Measurements from ENCODE around the gene ALB.

ALB gene

DNA sequence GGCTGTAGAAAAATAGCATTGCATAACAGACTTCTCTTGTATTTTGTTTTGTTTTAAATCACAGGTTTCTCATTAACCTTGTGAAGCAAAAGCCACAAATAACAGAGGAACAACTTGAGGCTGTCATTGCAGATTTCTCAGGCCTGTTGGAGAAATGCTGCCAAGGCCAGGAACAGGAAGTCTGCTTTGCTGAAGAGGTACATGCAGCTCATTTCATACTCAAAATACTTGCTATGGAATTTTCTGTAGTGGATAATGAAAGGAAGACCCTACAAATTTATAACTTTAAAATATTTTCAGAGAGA, 49.6 kb downstream of the ALB start:
- no peaks in the 10 kb centered on the region for H3K36me3 ChIP-seq
- H3K27me3 ChIP-seq: no peaks in the 10 kb centered on the region
- TF ChIP-seq, protein P1, sequence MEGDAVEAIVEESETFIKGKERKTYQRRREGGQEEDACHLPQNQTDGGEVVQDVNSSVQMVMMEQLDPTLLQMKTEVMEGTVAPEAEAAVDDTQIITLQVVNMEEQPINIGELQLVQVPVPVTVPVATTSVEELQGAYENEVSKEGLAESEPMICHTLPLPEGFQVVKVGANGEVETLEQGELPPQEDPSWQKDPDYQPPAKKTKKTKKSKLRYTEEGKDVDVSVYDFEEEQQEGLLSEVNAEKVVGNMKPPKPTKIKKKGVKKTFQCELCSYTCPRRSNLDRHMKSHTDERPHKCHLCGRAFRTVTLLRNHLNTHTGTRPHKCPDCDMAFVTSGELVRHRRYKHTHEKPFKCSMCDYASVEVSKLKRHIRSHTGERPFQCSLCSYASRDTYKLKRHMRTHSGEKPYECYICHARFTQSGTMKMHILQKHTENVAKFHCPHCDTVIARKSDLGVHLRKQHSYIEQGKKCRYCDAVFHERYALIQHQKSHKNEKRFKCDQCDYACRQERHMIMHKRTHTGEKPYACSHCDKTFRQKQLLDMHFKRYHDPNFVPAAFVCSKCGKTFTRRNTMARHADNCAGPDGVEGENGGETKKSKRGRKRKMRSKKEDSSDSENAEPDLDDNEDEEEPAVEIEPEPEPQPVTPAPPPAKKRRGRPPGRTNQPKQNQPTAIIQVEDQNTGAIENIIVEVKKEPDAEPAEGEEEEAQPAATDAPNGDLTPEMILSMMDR (IDR thresholded peaks at IDR 0.05; ENCODE audit: low read depth, low read length): no peak
- no peak overlapping the region for H3K4me3 ChIP-seq (ENCODE audit: low read depth, low read length)
- no peaks in the 10 kb centered on the region for H3K9me3 ChIP-seq
- H3K4me1 ChIP-seq: no peaks in the 10 kb centered on the region
- no peak for DNase-seq

DNA sequence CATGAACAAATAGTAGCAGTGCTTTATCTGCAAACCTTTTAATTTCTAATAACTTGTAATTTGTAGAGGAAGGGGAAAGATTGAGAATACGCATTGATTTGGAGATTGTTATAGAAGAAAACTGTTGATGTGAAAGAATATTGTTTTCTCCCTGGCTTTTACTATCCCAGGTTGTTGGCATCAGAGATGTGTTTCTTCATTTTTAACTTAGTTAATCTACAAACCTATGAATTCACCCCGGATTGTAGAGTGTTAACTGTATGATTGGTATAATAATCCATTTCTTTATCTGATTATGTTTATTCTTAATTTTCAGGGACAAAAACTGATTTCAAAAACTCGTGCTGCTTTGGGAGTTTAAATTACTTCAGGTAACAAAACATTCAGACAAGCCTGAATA, 50.8 kb downstream of the ALB start:
- Histone ChIP-seq H3K36me3 (no peaks in the 10 kb centered on the region), H3K4me1 (no peaks in the 10 kb centered on the region), H3K9me3 (no peaks in the 10 kb centered on the region), H3K4me3 (ENCODE audit: low read depth, low read length) (no peak overlapping the region), H3K27me3 (no peaks in the 10 kb centered on the region)
- DNase-seq: no peak
- TF ChIP-seq, protein P1 (IDR thresholded peaks at IDR 0.05; ENCODE audit: low read depth, low read length): no peak

DNA sequence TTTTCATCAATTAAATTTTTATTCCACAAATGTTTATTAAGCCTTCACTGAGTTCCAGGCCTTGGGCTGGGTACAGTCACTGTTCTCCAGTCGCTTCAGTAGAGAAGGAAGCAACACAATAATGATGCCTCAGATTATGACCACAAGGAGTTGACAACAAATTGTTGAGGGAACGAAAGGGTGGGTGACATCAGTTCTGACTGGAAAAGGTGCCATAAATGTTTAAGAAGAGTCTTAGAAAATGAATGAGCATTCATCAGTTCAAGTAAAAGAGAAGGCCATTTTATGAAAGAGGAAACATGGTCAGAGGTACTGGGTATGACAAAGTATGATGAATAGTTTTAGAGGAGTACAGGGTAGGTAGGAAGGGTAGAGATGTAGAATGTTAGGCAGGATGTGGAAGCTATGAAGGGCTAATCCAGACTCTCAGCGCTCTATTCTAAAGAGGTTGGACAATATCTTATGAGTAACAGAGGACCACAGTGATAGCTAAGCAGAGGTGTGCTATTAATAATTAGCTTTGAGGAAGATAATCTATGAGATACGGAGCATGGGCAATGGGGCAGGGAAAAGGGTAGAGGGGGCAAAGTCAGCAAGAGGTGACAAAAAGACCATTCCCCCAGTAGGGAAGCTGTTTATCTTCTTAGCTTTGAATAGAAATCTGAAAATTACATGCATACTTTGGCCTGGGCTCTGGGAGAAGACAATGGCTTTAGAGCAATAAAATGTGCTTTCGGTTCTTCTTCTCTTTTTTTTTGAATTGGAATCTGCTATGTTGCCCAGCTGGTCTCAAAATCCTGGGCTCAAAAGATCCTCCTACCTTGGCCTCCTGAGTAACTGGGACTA, 52.3 kb downstream of the ALB start:
- Histone ChIP-seq H3K9me3 (no peaks in the 10 kb centered on the region), H3K4me3 (ENCODE audit: low read depth, low read length) (no peak overlapping the region), H3K27me3 (no peaks in the 10 kb centered on the region), H3K36me3 (no peaks in the 10 kb centered on the region), H3K4me1 (no peaks in the 10 kb centered on the region)
- no peak for DNase-seq
- TF ChIP-seq, protein P1 (IDR thresholded peaks at IDR 0.05; ENCODE audit: low read depth, low read length): no peak

DNA sequence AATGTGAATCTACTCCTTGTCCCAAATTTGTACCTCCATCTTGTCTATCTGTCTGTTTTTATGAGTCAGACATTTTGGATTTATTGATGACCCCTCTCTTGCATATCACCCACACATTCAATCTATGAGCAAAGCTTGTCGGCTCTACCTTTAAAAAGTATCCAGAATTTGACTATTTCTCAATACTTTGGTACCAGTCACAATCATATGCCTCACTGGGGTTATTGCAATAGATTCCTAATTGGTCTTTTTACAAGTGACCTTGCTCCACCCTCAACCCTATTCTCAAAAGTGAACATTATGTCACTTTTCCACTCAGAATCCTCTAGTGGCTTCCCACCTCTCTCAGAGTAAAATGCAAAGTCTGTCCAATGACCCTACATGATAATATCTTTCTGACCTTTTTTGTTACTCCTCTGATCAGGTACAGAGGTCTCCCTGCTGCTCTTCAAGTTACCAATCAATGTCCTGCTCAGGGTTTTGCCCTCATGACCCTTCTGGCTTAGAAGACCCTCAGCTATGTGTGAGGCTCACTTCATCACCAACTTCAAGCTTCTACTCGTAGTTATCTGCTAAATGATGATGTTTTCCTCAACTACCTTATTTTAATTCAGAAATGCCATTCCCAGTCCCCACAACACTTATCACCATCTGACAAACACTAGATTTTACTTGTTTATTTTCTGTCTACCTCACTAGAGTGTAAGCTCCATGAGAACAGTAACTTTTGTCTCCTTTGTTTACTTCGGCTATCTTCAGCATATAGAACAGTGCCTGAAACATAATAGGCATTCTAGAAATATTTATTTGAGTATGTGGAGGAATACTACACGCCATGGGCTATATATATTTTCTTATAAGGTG, 54.3 kb downstream of the ALB start:
- no peaks in the 10 kb centered on the region for H3K27me3 ChIP-seq
- no peaks in the 10 kb centered on the region for H3K9me3 ChIP-seq
- H3K4me1 ChIP-seq: no peaks in the 10 kb centered on the region
- DNase-seq: no peak
- H3K4me3 ChIP-seq (ENCODE audit: low read depth, low read length): no peak overlapping the region
- TF ChIP-seq, protein P1 (IDR thresholded peaks at IDR 0.05; ENCODE audit: low read depth, low read length): no peak
- H3K36me3 ChIP-seq: no peaks in the 10 kb centered on the region

DNA sequence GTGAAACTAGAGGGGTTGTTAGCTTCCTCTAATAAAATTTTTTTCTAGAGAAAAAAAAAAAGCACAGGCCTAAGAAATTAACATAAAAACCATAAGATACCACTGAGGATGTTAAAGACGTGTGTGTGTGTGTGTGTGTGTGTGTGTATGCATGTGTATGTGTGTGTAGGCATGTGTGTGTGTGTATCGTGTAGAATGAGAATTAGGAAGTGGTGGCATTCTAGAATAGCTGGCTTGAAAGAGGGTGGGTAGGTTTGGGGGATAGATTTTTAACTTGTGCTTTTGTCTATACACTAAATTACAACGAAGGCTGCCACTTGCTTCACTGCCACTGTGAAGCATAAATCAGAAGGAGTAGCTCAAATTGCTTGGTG, 54.9 kb downstream of the ALB start:
- DNase-seq: no peak
- no peaks in the 10 kb centered on the region for H3K27me3 ChIP-seq
- H3K9me3 ChIP-seq: no peaks in the 10 kb centered on the region
- H3K4me1 ChIP-seq: no peaks in the 10 kb centered on the region
- TF ChIP-seq, protein P1 (IDR thresholded peaks at IDR 0.05; ENCODE audit: low read depth, low read length): no peak
- no peaks in the 10 kb centered on the region for H3K36me3 ChIP-seq
- H3K4me3 ChIP-seq (ENCODE audit: low read depth, low read length): no peak overlapping the region
